ENCODE results near the gene RNF148.
"Not testable (repeated sequence)": the region's sequence is repeated elsewhere in the genome, so short reads cannot be mapped to it uniquely, and the experiment has no call there.

The RNF148 gene

GRCh38 chr7:122691569-122692235 is 11.0 kb downstream of the RNF148 start:
- DNase-seq (ENCODE audit: low read depth in 2 of 2) = no peak

- DNase-seq (ENCODE audit: low read depth in 2 of 2) = no peak
These were observed 13.2 kb downstream of the RNF148 start for GRCh38 chr7:122689346-122690109.

GRCh38 chr7:122688400-122688998 is 14.2 kb downstream of the RNF148 start:
- DNase-seq (ENCODE audit: low read depth in 2 of 2) = no peak

DNA sequence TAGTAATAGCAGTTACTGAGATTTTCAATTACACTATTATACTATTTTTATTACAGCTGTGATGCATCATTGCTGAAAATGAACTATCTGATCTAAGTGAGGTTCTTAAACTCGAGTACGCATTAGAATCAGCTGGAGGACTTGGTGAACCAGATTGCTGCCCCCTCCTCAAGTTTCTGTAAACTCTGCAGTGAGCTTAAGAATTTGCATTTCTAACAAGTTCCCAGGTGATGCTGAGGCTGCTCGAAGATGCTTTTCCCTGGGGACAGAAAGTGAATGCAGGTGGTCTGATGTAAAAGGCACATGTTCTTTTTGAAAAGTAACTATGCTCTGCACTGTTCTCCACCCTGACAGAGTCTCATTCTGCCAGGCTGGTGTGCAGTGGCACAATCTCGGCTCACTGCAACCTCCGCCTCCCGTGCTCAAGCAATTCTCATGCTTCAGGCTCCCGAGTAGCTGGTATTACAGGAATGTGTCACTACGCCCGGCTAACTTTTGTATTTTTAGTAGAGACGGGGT is 16.3 kb downstream of the RNF148 start:
- no peak for DNase-seq (ENCODE audit: low read depth in 2 of 2)

- DNase-seq (ENCODE audit: low read depth in 2 of 2) = no peak
These were observed 18.2 kb downstream of the RNF148 start for GRCh38 chr7:122684504-122684903.

DNA sequence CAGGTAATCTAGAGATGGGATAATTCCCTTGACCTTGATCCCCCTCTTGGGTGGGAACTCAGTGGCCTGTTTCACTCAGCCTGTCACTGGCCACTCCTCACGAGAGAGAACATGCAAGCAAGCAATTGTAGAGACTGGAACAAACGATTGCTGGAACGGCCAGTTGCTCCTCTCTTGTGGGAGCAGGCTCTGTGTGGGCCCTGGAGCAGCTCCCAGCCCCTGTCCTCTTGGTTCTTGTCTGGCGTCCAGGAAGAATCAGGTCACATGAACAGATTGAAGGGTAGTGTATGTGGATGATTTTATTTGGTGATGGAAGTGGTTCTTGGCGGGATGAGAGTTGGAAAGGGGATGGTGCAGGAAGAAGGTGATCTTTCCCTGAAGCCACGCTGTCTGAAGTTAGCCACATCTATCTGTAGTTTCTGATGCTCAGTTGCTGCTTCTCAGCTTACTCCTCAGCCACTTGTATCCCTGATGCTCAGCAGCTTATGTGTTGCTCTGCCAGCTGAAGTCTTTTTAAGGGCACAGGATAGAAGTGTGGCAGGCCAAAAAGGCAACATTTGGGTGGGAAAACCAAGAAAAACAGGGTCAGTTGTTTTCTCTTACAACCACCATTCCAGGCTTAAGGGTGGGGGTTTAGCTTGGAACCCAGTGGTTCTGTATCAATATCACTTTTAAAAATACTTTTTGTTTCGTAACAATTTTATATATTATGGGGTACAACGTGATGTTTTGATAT is 19.7 kb downstream of the RNF148 start:
- DNase-seq (ENCODE audit: low read depth in 2 of 2) = no peak

GRCh38 chr7:122681186-122681585 is 21.5 kb downstream of the RNF148 start:
- DNase-seq (ENCODE audit: low read depth in 2 of 2) = not testable (repeated sequence)

DNA sequence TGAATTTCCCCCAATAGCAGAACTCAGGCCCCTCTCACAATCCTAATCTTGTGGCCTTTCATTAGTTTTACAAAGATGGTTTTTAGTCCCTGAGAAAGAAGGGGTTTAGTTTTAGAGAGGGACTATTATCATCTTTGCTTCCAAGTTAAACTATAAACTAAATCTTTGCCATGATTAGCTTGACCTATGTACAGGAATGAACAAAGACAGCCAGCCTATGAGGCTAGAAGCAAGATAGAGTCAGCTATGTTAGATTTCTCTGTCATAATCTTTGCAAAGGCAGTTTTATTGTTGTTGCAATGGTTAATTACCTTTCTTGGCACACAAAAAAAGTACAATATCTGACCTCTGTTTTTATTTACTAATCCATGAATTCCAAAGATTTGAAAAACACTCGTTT is 22.9 kb downstream of the RNF148 start:
- no peak for DNase-seq (ENCODE audit: low read depth in 2 of 2)

- DNase-seq (ENCODE audit: low read depth in 2 of 2) = not testable (repeated sequence)
These were observed 23.4 kb downstream of the RNF148 start for GRCh38 chr7:122679269-122679709.

DNA sequence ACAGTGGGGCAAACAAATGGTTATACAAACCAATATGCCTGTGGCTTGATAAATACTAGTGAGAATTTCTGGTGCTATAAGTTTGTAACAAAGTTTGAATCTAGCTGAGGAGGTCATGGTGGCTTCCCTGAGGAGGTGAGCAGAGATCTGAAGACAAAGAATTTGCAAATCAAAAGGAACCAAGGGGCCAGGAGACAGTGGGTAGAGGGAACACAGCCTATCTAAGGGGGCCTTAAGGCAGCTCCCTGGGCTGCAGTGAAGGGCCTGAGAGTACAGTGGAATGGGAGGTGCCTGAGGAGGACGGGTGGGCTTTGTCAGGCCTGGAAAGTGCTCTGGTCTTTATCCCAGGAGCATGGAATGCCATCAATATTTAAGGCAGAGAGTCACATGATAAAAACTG is 25.6 kb downstream of the RNF148 start:
- DNase-seq (ENCODE audit: low read depth in 2 of 2) = no peak

- no peak for DNase-seq (ENCODE audit: low read depth in 2 of 2)
These were observed 26.3 kb downstream of the RNF148 start for GRCh38 chr7:122676466-122676865.

GRCh38 chr7:122675621-122676020 is 27.1 kb downstream of the RNF148 start:
- DNase-seq (ENCODE audit: low read depth in 2 of 2) = no peak

DNA sequence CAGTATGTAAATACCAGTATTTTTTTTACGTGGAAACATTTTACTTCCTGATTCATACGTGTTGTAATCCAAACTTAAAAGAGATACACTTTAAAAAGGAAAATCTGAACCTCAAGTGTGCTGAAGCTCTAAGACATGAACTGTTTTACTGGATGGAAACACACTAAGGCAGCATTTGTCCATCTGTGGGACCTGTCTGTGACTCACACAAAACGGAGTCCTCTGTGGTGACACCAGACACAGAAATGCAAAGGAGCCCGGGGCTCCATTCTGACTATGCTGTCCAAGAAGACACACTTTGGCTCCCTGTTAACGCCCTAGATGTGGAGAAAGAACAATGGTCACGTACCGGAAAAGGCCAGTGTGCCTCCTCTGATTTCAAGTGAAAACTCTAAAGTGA is 27.7 kb downstream of the RNF148 start:
- no peak for DNase-seq (ENCODE audit: low read depth in 2 of 2)

DNA sequence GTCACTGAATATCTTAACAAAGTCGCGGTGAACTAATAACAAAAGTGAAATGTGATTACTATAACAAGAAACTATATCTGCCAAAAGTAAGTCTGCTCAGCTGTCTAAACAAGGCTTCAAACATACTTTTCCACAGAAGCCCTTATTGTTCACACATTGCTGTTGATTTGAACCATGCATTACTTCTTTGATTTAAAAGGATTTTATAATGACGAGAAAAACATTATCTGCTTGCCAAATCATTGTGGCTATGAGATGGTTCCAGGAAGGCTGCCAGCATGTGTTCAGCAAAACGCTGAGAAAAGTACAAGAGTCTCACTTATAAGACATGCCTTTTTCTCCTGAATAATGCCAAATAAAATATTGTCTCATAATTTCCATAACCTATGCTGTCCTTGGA is 28.2 kb downstream of the RNF148 start:
- DNase-seq (ENCODE audit: low read depth in 2 of 2) = peak; percentile 1

GRCh38 chr7:122673951-122674350 is 28.8 kb downstream of the RNF148 start:
- DNase-seq (ENCODE audit: low read depth in 2 of 2) = no peak

GRCh38 chr7:122672536-122672935 is 30.2 kb downstream of the RNF148 start:
- no peak for DNase-seq (ENCODE audit: low read depth in 2 of 2)

GRCh38 chr7:122663733-122664132 is 39.0 kb downstream of the RNF148 start:
- no peak for DNase-seq (ENCODE audit: low read depth in 2 of 2)

- no peak for DNase-seq (ENCODE audit: low read depth in 2 of 2)
These were observed 43.9 kb downstream of the RNF148 start for GRCh38 chr7:122658856-122659255.

GRCh38 chr7:122653685-122654084 is 49.0 kb downstream of the RNF148 start:
- no peak for DNase-seq (ENCODE audit: low read depth in 2 of 2)

- DNase-seq (ENCODE audit: low read depth in 2 of 2) = no peak
These were observed 49.8 kb downstream of the RNF148 start for GRCh38 chr7:122652876-122653275.

Data from fibroblast of skin of left quadriceps (primary cell).